Regular cardiac myocyte (primary cell): Measurements from ENCODE around the gene CDKN2A. TPM values are rescaled to one million over a fixed set of nuclear protein-coding genes. Genes with fewer than 3 reads are reported as not detected.

Experiments
- total RNA-seq: library from RNA; depleted of rRNA; stranded (reverse); fragments of >200 nt; gene quantifications from 2 replicates; pipeline ENCODE4 v1.2.3, GENCODE V29; 2014

Gene CDKN2A
- total RNA-seq = 8.6 and 17.8 TPM in 2 replicates

GRCh38 chr9:21993893-21994555 lies at the start of gene CDKN2A:
Gene CDKN2A (minus strand): TSS chr9:21994392.

DNA sequence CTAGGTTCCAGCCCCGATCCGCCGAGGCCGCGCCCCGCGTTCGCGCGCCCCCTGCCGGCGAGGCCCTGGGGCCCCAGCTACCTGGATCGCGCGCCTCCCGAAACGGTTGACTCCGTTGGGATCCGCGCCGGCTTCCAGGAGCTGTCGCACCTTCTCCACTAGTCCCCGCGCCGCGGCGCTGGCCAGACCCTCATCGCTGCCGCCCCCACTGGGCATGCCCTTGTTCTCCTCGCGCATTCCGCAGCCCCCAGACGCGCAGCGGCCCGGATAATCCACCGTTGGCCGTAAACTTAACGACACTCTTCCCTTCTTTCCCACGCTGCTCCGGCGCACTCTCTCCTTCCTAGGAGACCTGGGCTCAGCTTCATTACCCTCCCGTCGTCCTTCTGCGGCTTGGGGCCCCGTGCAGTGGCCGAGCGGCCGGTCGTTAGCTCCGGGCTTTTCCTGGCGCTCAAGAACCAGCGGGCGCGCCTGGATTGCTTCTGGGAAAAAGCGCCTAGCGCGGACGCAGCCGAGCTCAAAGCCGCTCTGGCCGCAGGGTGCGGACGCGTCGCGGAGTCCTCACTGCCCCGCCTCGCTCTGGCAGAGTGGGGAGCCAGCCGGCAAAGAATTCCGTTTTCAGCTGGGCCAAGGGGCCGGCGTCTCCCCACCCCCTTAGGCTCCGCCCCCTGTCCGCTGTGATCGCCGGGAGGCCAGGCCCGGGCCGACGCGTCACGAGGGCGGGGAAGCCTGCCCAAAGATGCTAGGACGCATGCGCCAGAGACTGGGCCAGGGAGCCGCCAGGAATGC lies 14.7 kb upstream of the CDKN2A start, which contains the start of gene CDKN2B:
TSS of gene CDKN2B (minus strand) at position 589 of the 789 bp plus-strand sequence. CDS start at position 237, 352 bp downstream.

DNA sequence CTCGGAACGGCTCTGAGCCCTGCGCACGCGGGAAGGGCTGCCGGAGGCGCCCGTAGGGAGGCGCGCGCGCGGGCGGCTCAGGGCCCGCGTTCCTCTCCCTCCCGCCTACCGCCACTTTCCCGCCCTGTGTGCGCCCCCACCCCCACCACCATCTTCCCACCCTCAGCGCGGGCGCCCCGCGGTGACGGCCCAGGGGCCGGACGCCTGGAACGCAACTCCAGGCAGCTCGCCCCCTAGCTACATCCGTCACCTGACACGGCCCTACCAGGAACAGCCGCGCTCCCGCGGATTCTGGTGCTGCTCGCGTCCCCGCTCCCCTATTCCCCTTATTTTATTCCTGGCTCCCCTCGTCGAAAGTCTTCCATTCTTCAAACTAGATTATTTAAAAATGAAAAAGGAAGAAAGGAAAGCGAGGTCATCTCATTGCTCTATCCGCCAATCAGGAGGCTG lies 389 bp upstream of the CDKN2A start, which contains the start of gene CDKN2B-AS1:
TSS of gene CDKN2B-AS1 (plus strand) at position 236 of the 450 bp plus-strand sequence.

Other genes starting within 250 kb of the CDKN2A start
- 33.5 and 49.5 TPM in 2 replicates for gene MTAP, start 191.8 kb downstream of the CDKN2A start, total RNA-seq
- gene CDKN2B-AS1, start 399 bp upstream of the CDKN2A start, total RNA-seq = 1.5 and 3.7 TPM in 2 replicates
- 10.2 and 22.0 TPM in 2 replicates for gene CDKN2B, start 14.9 kb upstream of the CDKN2A start, total RNA-seq